Inflammatory macrophage treated with lipopolysaccharide for 4 hours (primary cell): ENCODE measurements around the gene HDAC4.

Experiments used
- DNase-seq: peaks from one replicate; pipeline ENCODE4 v3.0.0-alpha.2; 2020

Gene HDAC4

DNA sequence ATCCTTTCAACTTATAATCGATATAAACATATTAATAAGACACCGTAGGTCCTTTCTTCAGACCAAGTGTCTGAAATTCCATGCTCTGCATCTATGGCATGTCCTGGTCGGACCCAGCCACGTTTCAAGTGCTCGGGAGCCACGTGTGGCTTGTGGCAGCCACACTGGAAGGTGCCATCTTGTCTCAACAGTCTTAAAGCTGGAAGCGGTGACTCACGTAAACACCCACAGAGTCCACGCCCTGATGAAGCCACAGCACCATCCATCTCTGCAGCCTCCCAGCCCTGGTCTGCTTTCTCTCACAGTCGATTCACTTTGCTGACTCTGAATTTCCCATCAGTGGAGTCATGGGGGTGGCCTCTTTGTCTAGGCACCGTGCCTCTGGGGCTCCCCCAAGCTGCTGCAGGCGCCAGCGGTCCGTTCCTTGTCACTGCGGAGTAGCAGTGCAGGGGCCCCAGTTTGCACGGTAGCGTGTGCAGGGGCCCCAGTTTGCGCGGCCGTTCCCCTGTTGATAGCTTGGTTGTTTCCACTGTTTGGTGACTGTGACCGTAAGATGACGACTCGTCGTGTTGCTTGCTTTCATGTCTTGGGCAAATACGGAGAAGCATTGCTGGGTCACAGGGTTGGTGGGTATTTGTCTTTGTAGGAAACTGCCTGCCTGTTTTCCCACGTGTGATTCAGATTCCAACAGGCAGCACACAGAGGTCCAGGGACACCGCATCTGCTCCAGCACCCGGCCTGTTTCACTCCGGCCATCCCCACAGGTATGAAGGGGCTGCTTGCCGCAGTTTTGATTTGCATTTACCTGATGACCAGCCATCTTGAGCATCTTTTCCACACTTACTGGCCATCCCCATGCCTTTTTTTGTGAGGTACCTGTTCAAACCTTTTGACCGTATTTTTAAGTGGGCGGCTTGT, 240.3 kb downstream of the HDAC4 start:
- DNase-seq: no peak

GRCh38 chr2:239159476-239159911, 241.3 kb downstream of the HDAC4 start:
- no peak for DNase-seq

DNA sequence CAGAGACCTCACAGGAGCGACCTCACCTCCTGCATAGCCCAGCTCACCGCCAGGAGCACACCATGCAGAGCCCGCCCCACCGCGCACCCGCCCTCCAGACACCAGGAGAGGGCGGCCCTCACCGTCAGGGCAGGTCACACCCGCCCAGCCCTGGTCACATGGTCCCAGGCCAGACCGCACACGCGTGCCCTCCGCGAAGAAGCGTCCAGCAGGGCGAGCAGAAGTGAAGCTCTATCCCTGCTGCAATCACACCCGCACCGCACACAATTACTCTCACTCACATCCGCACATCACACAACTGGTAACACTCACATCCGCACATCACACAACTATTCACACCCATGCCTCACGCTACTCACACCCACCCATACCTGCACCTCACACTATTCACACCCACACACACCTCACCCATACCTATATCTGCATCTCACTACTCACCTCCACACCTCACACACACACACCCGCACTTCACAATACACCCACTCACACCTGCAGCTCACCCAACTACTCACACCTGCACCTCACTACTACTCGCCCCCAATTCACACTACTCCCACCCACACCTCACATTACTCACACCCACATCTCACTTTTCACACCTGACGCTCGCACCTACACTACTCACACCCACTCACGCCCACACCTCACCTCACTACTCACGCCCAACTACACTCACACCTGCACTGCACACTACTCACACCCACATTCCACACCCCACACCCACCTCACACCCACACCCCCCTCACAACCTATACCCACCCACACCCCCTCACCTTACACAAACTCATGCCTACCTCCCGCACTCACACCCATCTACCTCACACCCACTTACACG, 242.0 kb downstream of the HDAC4 start:
- no peak for DNase-seq

DNA sequence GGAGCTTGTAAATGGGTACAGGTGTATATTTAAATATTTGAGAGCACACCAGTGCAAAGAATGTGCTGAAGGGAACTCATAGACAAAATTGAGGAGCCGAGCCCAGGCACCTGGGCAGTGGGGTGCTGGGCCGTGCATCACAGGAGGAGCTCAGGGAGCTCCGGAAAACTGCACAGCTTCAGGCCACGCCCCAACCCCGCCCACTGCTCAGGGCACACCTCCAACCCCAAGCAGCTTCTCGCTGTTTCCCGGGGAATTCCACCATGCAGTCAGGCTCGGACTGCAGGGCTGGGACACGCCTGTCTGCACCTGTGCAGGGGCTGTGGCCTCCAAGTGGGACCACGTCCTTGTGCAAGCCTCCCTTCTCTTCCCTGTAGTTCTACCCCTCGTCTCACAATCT, 243.0 kb downstream of the HDAC4 start:
- DNase-seq: no peak

GRCh38 chr2:239157269-239157668, 243.6 kb downstream of the HDAC4 start:
- DNase-seq: no peak

GRCh38 chr2:239156516-239157265, 244.1 kb downstream of the HDAC4 start:
- no peak for DNase-seq

DNA sequence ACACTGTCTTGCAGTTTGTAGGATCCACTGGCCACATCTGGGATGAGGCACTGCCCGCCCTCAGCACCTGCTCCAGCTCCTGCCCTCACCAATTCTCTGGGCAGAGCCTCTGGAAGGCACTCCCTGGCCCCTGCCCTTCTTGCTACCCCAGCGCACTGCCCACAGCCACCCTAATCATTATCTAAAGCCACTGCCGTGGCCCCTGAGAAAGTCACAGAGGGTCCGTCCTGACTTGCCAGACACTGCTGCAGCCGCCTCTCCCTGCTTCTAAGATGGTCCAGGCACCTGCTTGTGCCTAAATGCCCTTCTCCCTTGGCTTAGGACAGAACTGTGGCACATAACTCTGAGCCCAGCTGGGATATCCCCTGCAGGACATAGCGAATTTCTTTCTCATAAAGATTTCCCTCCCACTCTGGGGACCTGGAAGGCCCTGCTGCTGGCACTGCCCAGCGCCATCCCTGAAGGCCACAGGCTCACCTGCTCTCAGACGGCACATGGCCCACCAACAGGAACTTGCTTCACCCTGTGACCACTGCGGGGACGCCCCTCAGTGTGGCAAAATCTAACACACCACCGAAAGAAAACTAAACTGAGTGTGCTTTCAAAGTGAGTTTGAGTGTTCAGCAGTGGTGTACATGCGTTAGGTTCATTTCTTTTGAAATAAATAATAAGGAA, 244.9 kb downstream of the HDAC4 start:
- DNase-seq: no peak

- DNase-seq: no peak
Measured at GRCh38 chr2:239154971-239155805, 245.6 kb downstream of the HDAC4 start.

- DNase-seq: no peak
Measured at GRCh38 chr2:239153806-239154591, 246.8 kb downstream of the HDAC4 start.

GRCh38 chr2:239152916-239153305, 247.9 kb downstream of the HDAC4 start:
- no peak for DNase-seq

- no peak for DNase-seq
Measured at GRCh38 chr2:239152239-239152915, 248.4 kb downstream of the HDAC4 start.

DNA sequence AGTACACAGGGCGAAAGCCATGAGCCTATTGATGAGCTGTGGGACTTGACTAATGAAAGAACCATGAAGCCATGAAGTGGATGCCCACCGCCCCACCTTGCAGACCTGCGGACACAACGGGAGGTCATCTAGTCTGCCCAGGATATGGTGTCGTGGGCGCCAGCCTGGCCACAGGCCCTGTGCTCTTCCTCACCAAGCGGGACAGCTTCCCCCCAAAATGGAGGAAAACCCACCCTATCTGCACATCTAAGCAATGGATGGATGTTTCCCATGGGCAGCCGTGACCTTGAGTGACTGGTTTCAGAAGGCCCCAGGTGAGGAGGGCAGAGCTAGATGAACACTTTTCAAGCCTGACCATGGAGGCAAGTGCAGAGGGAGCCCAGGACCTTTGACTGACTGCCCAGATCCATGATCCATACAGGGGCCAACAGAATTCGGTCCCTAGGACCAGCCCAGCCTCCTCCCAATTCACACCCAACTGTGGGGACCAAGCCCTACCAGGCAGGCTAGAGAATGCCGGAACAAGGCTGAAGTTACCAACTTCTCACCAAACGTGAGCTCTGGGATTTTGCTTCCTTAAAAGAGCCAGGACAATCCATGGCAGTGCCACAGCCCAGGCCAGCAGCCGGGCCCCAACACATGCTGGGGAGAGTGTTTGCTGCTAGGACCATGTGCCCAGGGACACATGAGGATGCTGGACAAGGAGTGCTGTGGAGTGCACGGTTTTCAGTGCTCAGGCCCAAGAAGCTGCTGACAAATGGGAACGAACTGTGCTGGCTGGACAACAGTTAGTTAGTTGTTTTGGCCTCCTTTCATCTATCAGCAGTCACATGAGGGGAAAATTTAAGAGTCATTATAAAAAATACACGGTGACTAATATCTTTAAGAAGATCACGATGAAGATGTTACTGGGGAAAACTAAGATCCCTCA, 249.4 kb downstream of the HDAC4 start:
- no peak for DNase-seq

- DNase-seq: no peak
Measured at GRCh38 chr2:239150125-239151011, 250.5 kb downstream of the HDAC4 start.

- no peak for DNase-seq
Measured at GRCh38 chr2:239149501-239149900, 251.3 kb downstream of the HDAC4 start.

GRCh38 chr2:239148495-239149200, 252.2 kb downstream of the HDAC4 start:
- DNase-seq: no peak

GRCh38 chr2:239147376-239147775, 253.4 kb downstream of the HDAC4 start:
- no peak for DNase-seq

DNA sequence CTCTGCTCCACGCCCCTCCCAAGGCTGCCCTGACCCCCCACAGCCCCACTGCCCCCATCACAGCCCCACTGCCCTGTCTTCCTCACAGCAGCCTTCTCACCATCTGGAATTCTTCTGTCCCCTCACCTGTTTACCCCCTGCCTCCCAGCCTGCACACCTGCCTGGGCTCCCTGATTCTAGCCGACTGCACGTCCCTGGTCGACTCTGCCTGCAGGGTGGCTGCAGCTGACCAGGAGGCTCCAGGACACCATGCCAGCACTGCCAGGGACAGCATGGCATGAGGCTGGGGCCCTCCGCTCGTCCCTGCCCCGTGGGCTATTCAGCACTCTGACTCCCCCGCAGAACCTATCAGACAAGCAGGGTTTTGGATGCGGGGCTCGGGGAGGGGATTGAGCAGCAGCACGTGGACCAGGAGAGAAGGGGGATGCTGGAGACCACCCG, 254.1 kb downstream of the HDAC4 start:
- DNase-seq: no peak
